Spleen (tissue), 7 donors: ENCODE measurements around the gene INPP4B.

Experiments used
- CTCF ChIP-seq, 11 experiments: fragments of 200-600 bp in 7 of 11; fragments of 450-650 bp in 4 of 11; sonication (generic) in 4 of 11; IDR thresholded peaks in 8 of 11; conservative IDR thresholded peaks in 3 of 11; 1 replicate in 7 of 11; 2 replicates in 4 of 11; pipeline versions ENCODE4 v1.4.0 to v1.8.0; 2016 to 2021; ENCODE audit warnings: antibody characterized with exemption in 11 of 11, inconsistent platforms in 4 of 11, mild to moderate bottlenecking in 1 of 11
- POLR2A ChIP-seq, 3 donors: fragments of 450-650 bp; IDR thresholded peaks; one replicate each; pipeline ENCODE4 v1.5.1; 2017; ENCODE audit warnings: antibody characterized with exemption in 3 of 3, mild to moderate bottlenecking in 1 of 3
- POLR2AphosphoS5 ChIP-seq, 3 donors: sonication (generic); formaldehyde crosslinking; IDR thresholded peaks; one replicate each; pipeline ENCODE4 v1.5.1; 2017; ENCODE audit warnings: antibody characterized with exemption in 3 of 3
- donor health status: DM: no; HTN: no; CAD: no; lungs with moderate emphysema.
- donor health status: DM: no; HTN: no; CAD: no.
- donor health status: DM: no; HTN: no; CAD: no.

DNA sequence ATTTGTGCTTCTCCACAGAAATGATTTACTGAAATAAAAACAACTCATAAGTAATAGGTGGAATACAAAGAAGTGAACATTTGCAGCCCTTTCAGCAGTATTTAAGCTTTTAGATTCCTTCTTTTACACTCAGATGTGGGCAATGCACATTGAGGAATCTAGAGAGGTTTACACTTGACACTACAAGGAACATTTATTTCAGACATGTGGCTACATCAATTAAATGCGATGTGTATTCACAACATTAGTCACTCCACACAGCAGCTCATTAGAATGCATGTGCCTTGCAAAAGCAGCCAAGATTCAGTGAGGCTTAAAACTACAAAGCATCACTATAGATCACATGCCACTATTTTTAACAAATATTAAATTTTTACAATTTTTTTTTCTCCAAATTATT, 480.7 kb downstream of the INPP4B start:
- no peak for TF ChIP-seq CTCF (IDR thresholded peaks at IDR 0.05 in 8 of 11, conservative IDR thresholded peaks at IDR 0.05 in 3 of 11)
- no peak for TF ChIP-seq POLR2A (IDR thresholded peaks at IDR 0.05)
- no peak for TF ChIP-seq POLR2AphosphoS5 (IDR thresholded peaks at IDR 0.05)
